Ovary (tissue), 3 donors: Measurements from ENCODE around the gene F7.
"Not testable (repeated sequence)": the region's sequence is repeated elsewhere in the genome, so short reads cannot be mapped to it uniquely, and the experiment has no call there.

Source experiments
- POLR2A ChIP-seq: fragments of 450-650 bp; IDR thresholded peaks from one replicate; pipeline ENCODE4 v1.6.1; 2017; ENCODE audit warnings: antibody characterized with exemption, mild to moderate bottlenecking, moderate library complexity
- TF ChIP-seq, protein P1 (sequence below), 3 donors: fragments of 450-650 bp in 2 of 3; fragments of 200-600 bp in 1 of 3; IDR thresholded peaks; one replicate each; pipeline versions ENCODE4 v1.5.1 to v1.8.0; 2016 to 2022; ENCODE audit warnings: antibody characterized with exemption in 3 of 3, mild to moderate bottlenecking in 1 of 3
- donor health status: DM: no; HTN: no; CAD: no.

DNA sequence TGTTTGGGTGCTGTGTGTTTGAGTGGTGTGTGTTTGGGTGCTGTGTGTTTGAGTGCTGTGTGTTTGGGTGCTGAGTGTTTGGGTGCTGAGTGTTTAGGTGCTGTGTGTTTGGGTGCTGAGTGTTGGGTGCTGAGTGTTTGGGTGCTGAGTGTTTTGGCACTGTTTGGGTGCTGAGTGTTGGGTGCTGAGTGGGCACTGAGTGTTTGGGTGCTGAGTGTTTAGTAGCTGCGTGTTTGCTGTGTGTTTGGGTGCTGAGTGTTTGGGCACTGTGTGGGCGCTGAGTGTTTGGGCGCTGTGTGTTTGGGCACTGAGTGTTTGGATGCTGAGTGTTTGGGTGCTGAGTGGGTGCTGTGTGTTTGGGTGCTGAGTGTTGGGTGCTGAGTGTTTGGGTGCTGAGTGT lies 48.0 kb upstream of the F7 start:
- TF ChIP-seq, protein P1, sequence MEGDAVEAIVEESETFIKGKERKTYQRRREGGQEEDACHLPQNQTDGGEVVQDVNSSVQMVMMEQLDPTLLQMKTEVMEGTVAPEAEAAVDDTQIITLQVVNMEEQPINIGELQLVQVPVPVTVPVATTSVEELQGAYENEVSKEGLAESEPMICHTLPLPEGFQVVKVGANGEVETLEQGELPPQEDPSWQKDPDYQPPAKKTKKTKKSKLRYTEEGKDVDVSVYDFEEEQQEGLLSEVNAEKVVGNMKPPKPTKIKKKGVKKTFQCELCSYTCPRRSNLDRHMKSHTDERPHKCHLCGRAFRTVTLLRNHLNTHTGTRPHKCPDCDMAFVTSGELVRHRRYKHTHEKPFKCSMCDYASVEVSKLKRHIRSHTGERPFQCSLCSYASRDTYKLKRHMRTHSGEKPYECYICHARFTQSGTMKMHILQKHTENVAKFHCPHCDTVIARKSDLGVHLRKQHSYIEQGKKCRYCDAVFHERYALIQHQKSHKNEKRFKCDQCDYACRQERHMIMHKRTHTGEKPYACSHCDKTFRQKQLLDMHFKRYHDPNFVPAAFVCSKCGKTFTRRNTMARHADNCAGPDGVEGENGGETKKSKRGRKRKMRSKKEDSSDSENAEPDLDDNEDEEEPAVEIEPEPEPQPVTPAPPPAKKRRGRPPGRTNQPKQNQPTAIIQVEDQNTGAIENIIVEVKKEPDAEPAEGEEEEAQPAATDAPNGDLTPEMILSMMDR (IDR thresholded peaks at IDR 0.05), result not testable (repeated sequence)
- not testable (repeated sequence) for TF ChIP-seq POLR2A
